HepG2 (cell line): ENCODE data around the gene DAPK1. TPM values are rescaled to one million over a fixed set of nuclear protein-coding genes. Genes with fewer than 3 reads are reported as not detected.

ENCODE experiments used
- ATAC-seq: fragments of 200-7000 bp; cut with Tn5 transposase; 3 replicates; pipeline ENCODE4 v1.9.1; 2020; ENCODE audit warnings: mild to moderate bottlenecking, moderate library complexity
- BruUV-seq: library from RNA; stranded (reverse); fragments of 400-500 nt; replicated peaks from 2 replicates; lab custom pipeline; 2021; lab: Mats Ljungman, UMichigan
- CTCF ChIA-PET: fragments of 300-600 bp; formaldehyde crosslinking; extraction: SDS; loops from one replicate; lab custom pipeline; 2021; ENCODE audit warnings: low total read pairs, inconsistent platforms, low intra/inter-chr PET ratio; lab: Yijun Ruan, JAX
- POLR2A ChIA-PET: fragments of 350-600 bp; sonication (Branson Sonifier 250); formaldehyde crosslinking; loops from one replicate; lab custom pipeline; 2020; ENCODE audit warnings: antibody characterized with exemption, inconsistent platforms; lab: Yijun Ruan, JAX
- DNase-seq: peaks from one replicate; pipeline ENCODE4 v3.0.0-alpha.2; 2015; ENCODE audit warnings: low spot score
- FAIRE-seq: peaks from 3 replicates; lab custom pipeline; 2011; peaks lifted over from hg19 to GRCh38; lab: Jason Lieb, UNC
- H2AFZ ChIP-seq: one replicate; pipeline ENCODE4 v1.6.1; 2011; ENCODE audit warnings: low read length, inconsistent platforms
- H3K27ac ChIP-seq: fragments of 300-600 bp; 3 replicates; pipeline ENCODE4 v1.8.0; 2011; ENCODE audit warnings: mixed run types, mild to moderate bottlenecking, mixed read lengths, low read length, inconsistent platforms; ENCODE audit not compliant: insufficient read depth; ENCODE audit errors: extremely low read length
- H3K27me3 ChIP-seq, 2 experiments: fragments of 200-600 bp in 1 of 2; 2 replicates in 1 of 2; 3 replicates in 1 of 2; pipeline versions ENCODE4 v1.6.0 to v1.8.0; 2011; ENCODE audit warnings: low read length in 2 of 2, mild to moderate bottlenecking in 2 of 2, moderate library complexity in 2 of 2, inconsistent platforms in 1 of 2; ENCODE audit not compliant: insufficient read depth in 2 of 2, control insufficient read depth in 1 of 2
- H3K36me3 ChIP-seq, 2 experiments: fragments of 200-600 bp in 1 of 2; replicated peaks in 1 of 2; 2 replicates in 1 of 2; 3 replicates in 1 of 2; pipeline versions ENCODE4 v1.5.1 to v1.8.0; 2011; ENCODE audit warnings: low read length in 2 of 2, inconsistent platforms in 1 of 2; ENCODE audit not compliant: insufficient read depth in 2 of 2, control insufficient read depth in 1 of 2
- H3K4me1 ChIP-seq: 2 replicates; pipeline ENCODE4 v1.5.1; 2012; ENCODE audit warnings: low read length, inconsistent platforms; ENCODE audit not compliant: insufficient read depth
- H3K4me2 ChIP-seq: 2 replicates; pipeline ENCODE4 v1.6.0; 2011; ENCODE audit warnings: low read depth, low read length, inconsistent platforms
- H3K4me3 ChIP-seq, 3 experiments: fragments of 200-600 bp in 1 of 3; sonication (generic), shearing (Covaris generic) in 1 of 3; replicated peaks in 1 of 3; 2 replicates each; pipeline ENCODE4 v1.5.1; 2011 to 2016; ENCODE audit warnings: low read length in 3 of 3, inconsistent platforms in 2 of 3, low read depth in 2 of 3, mild to moderate bottlenecking in 2 of 3, control low read depth in 1 of 3, mixed read lengths in 1 of 3; ENCODE audit not compliant: insufficient read depth in 1 of 3
- H3K79me2 ChIP-seq: one replicate; pipeline ENCODE4 v1.6.1; 2011; ENCODE audit warnings: low read length, inconsistent platforms; ENCODE audit not compliant: insufficient read depth
- H3K9ac ChIP-seq: 2 replicates; pipeline ENCODE4 v1.6.0; 2011; ENCODE audit warnings: mild to moderate bottlenecking, low read depth, low read length, inconsistent platforms; ENCODE audit not compliant: insufficient read depth
- H3K9me3 ChIP-seq: 2 replicates; pipeline ENCODE4 v1.5.1; 2012; ENCODE audit warnings: mild to moderate bottlenecking, low read length
- H4K20me1 ChIP-seq: 2 replicates; pipeline ENCODE4 v1.6.0; 2011; ENCODE audit warnings: inconsistent platforms, mild to moderate bottlenecking, low read length, moderate library complexity; ENCODE audit not compliant: insufficient read depth
- CEBPB ChIP-seq: IDR thresholded peaks from 2 replicates; pipeline ENCODE4 v1.6.1; 2011; ENCODE audit warnings: low read depth, low read length, improper control_type of control experiment, borderline replicate concordance
- KLF6 ChIP-seq: IDR thresholded peaks from 2 replicates; pipeline ENCODE4 v1.8.0; 2016; ENCODE audit warnings: missing biosample characterization, missing genetic modification reagents
- ZNF432 ChIP-seq: sonication (generic); formaldehyde crosslinking; IDR thresholded peaks from 2 replicates; pipeline ENCODE4 v1.5.0; 2020; ENCODE audit warnings: missing genetic modification reagents, mild to moderate bottlenecking, borderline replicate concordance
- WGBS: methylation state at CpG from one replicate; pipeline ENCODE4 v1.1.6; 2017; ENCODE audit warnings: low lambda C conversion rate; 5-methylcytosine and 5-hydroxymethylcytosine counted together
- in situ Hi-C: cut with HindIII; loops from 2 replicates; pipeline ENCODE4 v1.10.0; 2017; ENCODE audit warnings: low pct_unique_long_range_greater_than_20kb; ENCODE audit not compliant: extremely low pct_ligation_motif_present
- intact Hi-C: fragments of 100-400 bp; cut with micrococcal nuclease; formaldehyde crosslinking; loops from one replicate; pipeline ENCODE4 v1.10.0; 2022; ENCODE audit not compliant: unreplicated experiment
- polyA plus RNA-seq, 8 experiments: library from polyadenylated mRNA; depleted of rRNA in 3 of 8; stranded (reverse) in 7 of 8; unstranded in 1 of 8; fragments of >200 nt; fragmentation: Illumina TruSeq in 4 of 8; extraction: Trizol in 4 of 8; gene quantifications; 2 replicates each; pipeline versions ENCODE4 v1.2.1 to v1.2.3, GENCODE V29; 2011 to 2016; ENCODE audit warnings: low read depth in 4 of 8, missing spikeins in 1 of 8, mixed read lengths in 1 of 8; ENCODE audit not compliant: insufficient read depth in 1 of 8
- total RNA-seq, 5 experiments: library from RNA; depleted of rRNA; stranded (reverse); fragments of >200 nt; fragmentation: Illumina TruSeq; extraction: Trizol; gene quantifications; 2 replicates each; pipeline ENCODE4 v1.2.3, GENCODE V29; 2016; ENCODE audit warnings: low read depth in 1 of 5
- TF ChIP-seq, protein P1 (sequence below): sonication (generic); formaldehyde crosslinking; conservative IDR thresholded peaks from 2 replicates; pipeline ENCODE4 v1.8.0; 2022; ENCODE audit warnings: mild to moderate bottlenecking, moderate library complexity, missing genetic modification reagents

The DAPK1 gene
- total and polyA plus RNA-seq, 2 of the 13 experiments (the other 11 are each of a cell fraction or from before 2014, with no cell fraction given) = 35.7 to 35.9 TPM

GRCh38 chr9:87517732-87518131, 20.1 kb downstream of the DAPK1 start:
- Histone ChIP-seq H3K27me3 (no peaks in the 10 kb centered on the region), H3K4me2 (no peak overlapping the region), H2AFZ (no peak overlapping the region), H3K4me1 (peaks cover 46% of the 10 kb centered on the region), H4K20me1 (no peaks in the 10 kb centered on the region), H3K9me3 (no peaks in the 10 kb centered on the region), H3K4me3 (no peak overlapping the region), H3K9ac (no peak overlapping the region), H3K79me2 (peaks cover 14% of the 10 kb centered on the region), H3K27ac (no peak overlapping the region), H3K36me3 (peaks cover 0 to 5% of the 10 kb centered on the region in 2 experiments; a peak in 1 of 5 replicates)
- FAIRE-seq (no peak), ATAC-seq (no peak), DNase-seq (no peak)
- POLR2A ChIA-PET = no interaction called here
- 79% methylated on average over 6 of the region's 6 CpGs for WGBS
- intact Hi-C loops (no loop called here), in situ Hi-C loops (no loop called here)
- TF ChIP-seq, protein P1, sequence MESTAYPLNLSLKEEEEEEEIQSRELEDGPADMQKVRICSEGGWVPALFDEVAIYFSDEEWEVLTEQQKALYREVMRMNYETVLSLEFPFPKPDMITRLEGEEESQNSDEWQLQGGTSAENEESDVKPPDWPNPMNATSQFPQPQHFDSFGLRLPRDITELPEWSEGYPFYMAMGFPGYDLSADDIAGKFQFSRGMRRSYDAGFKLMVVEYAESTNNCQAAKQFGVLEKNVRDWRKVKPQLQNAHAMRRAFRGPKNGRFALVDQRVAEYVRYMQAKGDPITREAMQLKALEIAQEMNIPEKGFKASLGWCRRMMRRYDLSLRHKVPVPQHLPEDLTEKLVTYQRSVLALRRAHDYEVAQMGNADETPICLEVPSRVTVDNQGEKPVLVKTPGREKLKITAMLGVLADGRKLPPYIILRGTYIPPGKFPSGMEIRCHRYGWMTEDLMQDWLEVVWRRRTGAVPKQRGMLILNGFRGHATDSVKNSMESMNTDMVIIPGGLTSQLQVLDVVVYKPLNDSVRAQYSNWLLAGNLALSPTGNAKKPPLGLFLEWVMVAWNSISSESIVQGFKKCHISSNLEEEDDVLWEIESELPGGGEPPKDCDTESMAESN (CRISPR knock-in tag) = no peak
- no peak for TF ChIP-seq KLF6 (CRISPR knock-in tag)
- CTCF ChIA-PET = no interaction called here
- BruUV-seq = no TSS peak

DNA sequence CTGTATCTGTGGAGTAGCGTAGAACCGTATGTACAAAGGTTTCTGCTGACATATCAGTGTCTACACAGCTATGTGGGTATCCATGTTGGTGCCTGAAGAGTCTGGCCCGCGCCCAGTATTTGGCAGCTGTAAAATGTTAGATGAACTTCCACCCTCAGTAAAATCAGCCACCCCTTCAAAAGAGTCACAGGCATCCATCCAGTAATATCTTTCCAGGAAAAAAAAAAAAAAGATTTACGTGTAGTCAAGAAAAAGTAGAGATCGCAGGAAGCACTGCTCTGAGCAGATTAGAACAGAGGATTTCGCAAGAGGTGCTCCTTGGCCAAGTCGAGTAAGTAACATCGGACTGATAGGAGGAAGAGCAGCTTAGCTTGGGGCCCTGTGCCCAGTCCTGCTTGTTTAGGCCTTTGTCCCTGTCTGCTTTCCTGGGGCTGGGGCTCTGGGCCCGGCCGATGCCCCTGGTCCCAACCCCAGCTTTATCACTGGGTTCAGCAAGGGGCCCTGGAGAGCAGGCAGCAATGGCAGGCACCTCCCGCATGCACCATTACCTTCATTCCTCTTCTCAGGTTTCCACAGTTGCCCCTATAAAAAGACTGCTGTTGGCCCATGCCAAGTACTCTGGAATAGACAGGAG, 21.2 kb downstream of the DAPK1 start:
- Histone ChIP-seq H3K27ac (no peak overlapping the region), H4K20me1 (no peaks in the 10 kb centered on the region), H3K79me2 (peaks cover 17% of the 10 kb centered on the region), H2AFZ (no peak overlapping the region), H3K36me3 (peaks cover 0 to 5% of the 10 kb centered on the region in 2 experiments; a peak in 1 of 5 replicates), H3K4me3 (no peak overlapping the region), H3K4me2 (no peak overlapping the region), H3K4me1 (peaks cover 37% of the 10 kb centered on the region), H3K9me3 (no peaks in the 10 kb centered on the region), H3K9ac (no peak overlapping the region), H3K27me3 (no peaks in the 10 kb centered on the region)
- ChIA-PET CTCF (no interaction called here), POLR2A (no interaction called here)
- 82% methylated on average over 9 of the region's 12 CpGs for WGBS
- BruUV-seq = no TSS peak
- in situ Hi-C loops = no loop called here
- ATAC-seq (no peak), DNase-seq (no peak), FAIRE-seq (no peak)
- intact Hi-C loops = no loop called here
- peak; percentile 65; the same call in 1 of the 2 replicates for TF ChIP-seq CEBPB
- TF ChIP-seq ZNF432 (CRISPR knock-in tag) = no peak
